SK-N-SH treated with all-trans-retinoic acid at 6 μM for 48 hours (cell line): Measurements from ENCODE around the gene SULT6B1.
A peak's percentile ranks its signal among the peaks of the same experiment; 100 is the strongest.
"Not testable (repeated sequence)": the region's sequence is repeated elsewhere in the genome, so short reads cannot be mapped to it uniquely, and the experiment has no call there.

Source experiments
- ATAC-seq: fragments of 200-7000 bp; cut with Tn5 transposase; 3 replicates; pipeline ENCODE4 v1.9.1; 2020; ENCODE audit warnings: mild to moderate bottlenecking, moderate library complexity
- ARNTL ChIP-seq: fragments of 450-650 bp; formaldehyde crosslinking; IDR thresholded peaks from 2 replicates; pipeline ENCODE4 v1.5.0; 2020; ENCODE audit warnings: low read depth, mild to moderate bottlenecking, moderate library complexity, borderline replicate concordance
- BACH2 ChIP-seq: fragments of 250-450 bp; sonication (Bioruptor Pico); IDR thresholded peaks from 2 replicates; pipeline ENCODE4 v1.9.0; 2021; ENCODE audit warnings: mild to moderate bottlenecking, borderline replicate concordance
- CREB5 ChIP-seq: fragments of 250-450 bp; sonication (Bioruptor Pico); IDR thresholded peaks from 2 replicates; pipeline ENCODE4 v1.5.1; 2020; ENCODE audit warnings: low read depth, mild to moderate bottlenecking, moderate library complexity
- CSDC2 ChIP-seq: fragments of 250-450 bp; sonication (Bioruptor Pico); IDR thresholded peaks from 2 replicates; pipeline ENCODE4 v1.5.0; 2020; ENCODE audit warnings: mild to moderate bottlenecking, moderate library complexity
- ESRRG ChIP-seq: fragments of 250-450 bp; sonication (Bioruptor Pico); IDR thresholded peaks from 2 replicates; pipeline ENCODE4 v1.6.1; 2021; ENCODE audit warnings: mild to moderate bottlenecking
- GLIS3 ChIP-seq: fragments of 250-450 bp; sonication (Bioruptor Pico); IDR thresholded peaks from 2 replicates; pipeline ENCODE4 v1.5.0; 2020; ENCODE audit warnings: mild to moderate bottlenecking, moderate library complexity
- ISL1 ChIP-seq: fragments of 250-450 bp; sonication (Bioruptor Pico); IDR thresholded peaks from 2 replicates; pipeline ENCODE4 v2.1.2; 2022; ENCODE audit warnings: mild to moderate bottlenecking, moderate library complexity
- PATZ1 ChIP-seq: fragments of 250-450 bp; sonication (Bioruptor Pico); IDR thresholded peaks from 2 replicates; pipeline ENCODE4 v1.8.0; 2020; ENCODE audit warnings: mild to moderate bottlenecking, moderate library complexity, borderline replicate concordance
- POU6F1 ChIP-seq: fragments of 250-450 bp; sonication (Bioruptor Pico); IDR thresholded peaks from 2 replicates; pipeline ENCODE4 v1.8.0; 2021; ENCODE audit warnings: low read depth, mild to moderate bottlenecking, moderate library complexity, borderline replicate concordance
- PPARA ChIP-seq: fragments of 250-450 bp; sonication (Bioruptor Pico); IDR thresholded peaks from 2 replicates; pipeline ENCODE4 v1.5.0; 2020; ENCODE audit warnings: mild to moderate bottlenecking, borderline replicate concordance
- SNAI2 ChIP-seq: fragments of 250-450 bp; sonication (Bioruptor Pico); IDR thresholded peaks from 2 replicates; pipeline ENCODE4 v1.5.0; 2020; ENCODE audit warnings: mild to moderate bottlenecking, moderate library complexity
- TCF4 ChIP-seq: fragments of 250-450 bp; sonication (Bioruptor Pico); IDR thresholded peaks from 2 replicates; pipeline ENCODE4 v1.8.0; 2021; ENCODE audit warnings: mild to moderate bottlenecking, moderate library complexity, borderline replicate concordance
- TOX ChIP-seq: fragments of 250-450 bp; sonication (Bioruptor Pico); IDR thresholded peaks from 2 replicates; pipeline ENCODE4 v1.8.0; 2021; ENCODE audit warnings: mild to moderate bottlenecking, moderate library complexity, borderline replicate concordance
- ZC3H10 ChIP-seq: fragments of 250-450 bp; sonication (Bioruptor Pico); IDR thresholded peaks from 2 replicates; pipeline ENCODE4 v1.5.1; 2021; ENCODE audit warnings: mild to moderate bottlenecking, moderate library complexity
- ZFP3 ChIP-seq: fragments of 250-450 bp; sonication (Bioruptor Pico); IDR thresholded peaks from 2 replicates; pipeline ENCODE4 v1.5.0; 2020; ENCODE audit warnings: mild to moderate bottlenecking, moderate library complexity
- ZFP30 ChIP-seq: fragments of 450-650 bp; formaldehyde crosslinking; IDR thresholded peaks from 2 replicates; pipeline ENCODE4 v1.5.0; 2022; ENCODE audit warnings: mild to moderate bottlenecking, moderate library complexity
- ZNF565 ChIP-seq: fragments of 450-650 bp; formaldehyde crosslinking; conservative IDR thresholded peaks from 2 replicates; pipeline ENCODE4 v1.5.0; 2020; ENCODE audit warnings: low read depth, mild to moderate bottlenecking, moderate library complexity
- ZNF70 ChIP-seq: fragments of 450-650 bp; formaldehyde crosslinking; IDR thresholded peaks from 2 replicates; pipeline ENCODE4 v1.5.0; 2020; ENCODE audit warnings: mild to moderate bottlenecking, moderate library complexity
- ZNF8 ChIP-seq: fragments of 450-650 bp; formaldehyde crosslinking; IDR thresholded peaks from 2 replicates; pipeline ENCODE4 v1.5.0; 2020; ENCODE audit warnings: mild to moderate bottlenecking, moderate library complexity

Gene SULT6B1

GRCh38 chr2:37211212-37211611, 22.7 kb upstream of the SULT6B1 start:
- no peak for ATAC-seq
- TF ChIP-seq POU6F1 (CRISPR knock-in tag) = no peak
- no peak for TF ChIP-seq TOX (CRISPR knock-in tag)

GRCh38 chr2:37206760-37207159, 18.3 kb upstream of the SULT6B1 start:
- not testable (repeated sequence) for ATAC-seq

GRCh38 chr2:37205689-37206341, 17.3 kb upstream of the SULT6B1 start:
- TF ChIP-seq ARNTL (CRISPR knock-in tag) (no peak), ZNF8 (CRISPR knock-in tag) (no peak), ZFP3 (CRISPR knock-in tag) (no peak), PATZ1 (no peak), SNAI2 (no peak), POU6F1 (CRISPR knock-in tag) (no peak), TCF4 (no peak), GLIS3 (no peak), ESRRG (no peak), ZC3H10 (CRISPR knock-in tag) (no peak), CSDC2 (no peak), ZNF565 (CRISPR knock-in tag) (no peak), ZNF70 (CRISPR knock-in tag) (no peak), PPARA (no peak), BACH2 (CRISPR knock-in tag) (no peak), ZFP30 (CRISPR knock-in tag) (no peak)
- ATAC-seq = no peak

GRCh38 chr2:37205071-37205661, 16.7 kb upstream of the SULT6B1 start:
- not testable (repeated sequence) for ATAC-seq

GRCh38 chr2:37203708-37204107, 15.2 kb upstream of the SULT6B1 start:
- TF ChIP-seq ZNF8 (CRISPR knock-in tag) (peak; percentile 100), SNAI2 (peak; percentile 48; the same call in 1 of the 2 replicates), CSDC2 (no peak)
- ATAC-seq = no peak

- ATAC-seq = no peak
- TF ChIP-seq GLIS3 = no peak
Observed at GRCh38 chr2:37201766-37202165, 13.3 kb upstream of the SULT6B1 start.

- ATAC-seq = no peak
- TF ChIP-seq CREB5 (CRISPR knock-in tag) (no peak), ZFP30 (CRISPR knock-in tag) (no peak), CSDC2 (no peak), ZFP3 (CRISPR knock-in tag) (no peak), ISL1 (CRISPR knock-in tag) (no peak), ESRRG (no peak)
Observed at GRCh38 chr2:37201208-37201607, 12.7 kb upstream of the SULT6B1 start.
